Activated T-cell treated with anti-CD3 and anti-CD28 coated beads, Interleukin-2, amount 50 U/mL, for 24 hours (primary cell): ENCODE results near the gene ZSCAN22.
"Not testable (repeated sequence)": the region's sequence is repeated elsewhere in the genome, so short reads cannot be mapped to it uniquely, and the experiment has no call there.

Source experiments
- DNase-seq: peaks from one replicate; pipeline ENCODE4 v3.0.0-alpha.2; 2020
- H3K27ac Mint-ChIP-seq: 2 replicates; pipeline ENCODE4 v1.8.0; 2020; ENCODE audit warnings: mild to moderate bottlenecking, mixed read lengths
- H3K27me3 Mint-ChIP-seq: 2 replicates; pipeline ENCODE4 v1.8.0; 2020; ENCODE audit warnings: mixed read lengths
- H3K36me3 Mint-ChIP-seq: 2 replicates; pipeline ENCODE4 v1.8.0; 2020; ENCODE audit warnings: low read depth, mixed read lengths
- H3K4me1 Mint-ChIP-seq: 2 replicates; pipeline ENCODE4 v1.8.0; 2020; ENCODE audit warnings: low read depth, mixed read lengths
- H3K4me3 Mint-ChIP-seq: 2 replicates; pipeline ENCODE4 v1.8.0; 2020; ENCODE audit warnings: mild to moderate bottlenecking, moderate library complexity, mixed read lengths
- H3K9me3 Mint-ChIP-seq: 2 replicates; pipeline ENCODE4 v1.8.0; 2020; ENCODE audit warnings: mixed read lengths

ZSCAN22 gene

DNA sequence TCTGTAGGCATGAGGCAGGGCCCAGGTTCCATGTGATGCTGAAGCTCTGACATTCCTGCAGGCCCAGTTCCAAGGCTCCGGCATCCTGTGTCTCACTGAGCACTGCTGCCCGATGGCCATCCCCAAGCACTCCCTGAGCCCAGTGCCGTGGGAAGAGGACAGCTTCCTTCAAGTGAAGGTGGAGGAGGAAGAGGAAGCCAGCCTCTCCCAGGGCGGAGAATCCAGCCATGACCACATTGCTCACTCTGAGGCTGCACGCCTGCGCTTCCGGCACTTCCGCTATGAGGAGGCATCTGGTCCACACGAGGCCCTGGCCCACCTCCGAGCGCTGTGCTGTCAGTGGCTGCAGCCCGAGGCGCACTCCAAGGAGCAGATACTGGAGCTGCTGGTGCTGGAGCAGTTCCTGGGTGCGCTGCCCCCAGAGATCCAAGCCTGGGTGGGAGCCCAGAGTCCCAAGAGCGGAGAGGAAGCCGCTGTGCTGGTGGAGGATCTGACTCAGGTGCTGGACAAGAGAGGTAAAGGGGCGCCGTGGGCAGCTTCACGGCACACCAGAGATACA is 8.0 kb downstream of the ZSCAN22 start:
- H3K4me3 Mint-ChIP-seq: no peak overlapping the region
- no peaks in the 10 kb centered on the region for H3K27me3 Mint-ChIP-seq
- peaks cover 4% of the 10 kb centered on the region for H3K4me1 Mint-ChIP-seq
- peaks cover 58% of the 10 kb centered on the region for H3K36me3 Mint-ChIP-seq
- DNase-seq: no peak
- no peak overlapping the region for H3K27ac Mint-ChIP-seq
- H3K9me3 Mint-ChIP-seq: no peaks in the 10 kb centered on the region

DNA sequence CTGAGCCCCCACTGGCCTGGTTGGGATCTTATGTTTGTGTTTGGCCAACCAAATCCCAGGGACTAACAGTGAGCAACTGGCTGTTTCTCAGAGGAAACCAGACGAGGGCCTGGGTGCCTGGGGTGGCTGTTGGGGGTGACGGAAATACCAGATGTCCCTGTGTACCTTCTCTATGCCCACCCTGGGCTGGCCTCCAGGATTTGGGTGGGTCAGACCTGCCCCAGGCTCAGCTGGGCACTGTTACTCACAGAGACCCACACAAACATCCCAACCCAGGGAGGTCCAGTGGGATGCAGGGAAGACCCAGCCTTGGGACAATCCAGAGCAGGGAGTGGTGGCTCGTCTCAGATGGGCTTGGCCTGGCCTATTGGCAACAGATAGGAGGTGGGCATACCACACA is 8.8 kb downstream of the ZSCAN22 start:
- Mint-ChIP-seq H3K4me1 (peaks cover 7% of the 10 kb centered on the region), H3K27ac (no peak overlapping the region), H3K9me3 (no peaks in the 10 kb centered on the region), H3K36me3 (peaks cover 63% of the 10 kb centered on the region), H3K27me3 (no peaks in the 10 kb centered on the region), H3K4me3 (no peak overlapping the region)
- no peak for DNase-seq

DNA sequence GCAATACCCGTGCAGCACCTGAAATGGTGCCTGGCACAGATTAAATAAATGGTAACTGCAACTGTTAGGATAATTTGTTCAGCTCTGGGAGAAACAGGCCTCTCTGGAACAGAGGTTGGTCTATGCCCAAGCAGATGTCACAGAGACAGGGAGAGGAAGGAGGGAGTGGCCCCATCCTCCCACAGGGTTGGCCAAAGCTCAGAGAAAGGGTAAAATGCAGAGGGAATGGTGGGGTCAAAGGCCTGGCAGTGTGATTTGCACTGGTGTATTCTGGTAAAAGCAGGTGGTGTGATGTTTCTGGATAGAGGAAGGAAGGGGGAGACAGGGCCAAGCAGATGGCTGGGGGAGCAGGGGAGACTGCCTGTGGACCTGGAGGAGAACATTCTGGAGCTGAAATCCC is 9.4 kb downstream of the ZSCAN22 start:
- H3K27me3 Mint-ChIP-seq: no peaks in the 10 kb centered on the region
- peaks cover 69% of the 10 kb centered on the region for H3K36me3 Mint-ChIP-seq
- H3K27ac Mint-ChIP-seq: no peak overlapping the region
- H3K4me3 Mint-ChIP-seq: no peak overlapping the region
- peaks cover 7% of the 10 kb centered on the region for H3K4me1 Mint-ChIP-seq
- DNase-seq: no peak
- no peaks in the 10 kb centered on the region for H3K9me3 Mint-ChIP-seq

DNA sequence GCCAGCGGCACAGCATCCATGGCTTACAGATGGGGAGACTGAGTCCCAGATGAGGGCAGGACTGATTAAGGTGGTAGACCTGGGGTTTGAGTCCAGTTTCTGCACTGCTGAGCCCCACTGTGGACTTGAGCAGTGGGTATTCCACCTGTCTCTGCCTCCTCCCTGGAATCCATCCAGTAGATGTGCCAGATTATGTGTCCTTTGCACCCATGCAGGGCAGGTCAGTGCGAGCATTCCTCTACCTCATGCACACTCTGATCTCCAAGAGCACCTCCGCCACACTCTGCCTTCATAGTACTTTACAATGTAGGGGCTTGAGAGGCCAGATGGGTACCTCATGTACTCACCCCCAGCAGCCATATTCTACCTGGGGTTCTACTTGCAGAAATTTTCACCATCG is 10.0 kb downstream of the ZSCAN22 start:
- no peak for DNase-seq
- no peaks in the 10 kb centered on the region for H3K9me3 Mint-ChIP-seq
- H3K27me3 Mint-ChIP-seq: no peaks in the 10 kb centered on the region
- peaks cover 73% of the 10 kb centered on the region for H3K36me3 Mint-ChIP-seq
- H3K4me1 Mint-ChIP-seq: peaks cover 7% of the 10 kb centered on the region
- H3K27ac Mint-ChIP-seq: no peak overlapping the region
- no peak overlapping the region for H3K4me3 Mint-ChIP-seq

DNA sequence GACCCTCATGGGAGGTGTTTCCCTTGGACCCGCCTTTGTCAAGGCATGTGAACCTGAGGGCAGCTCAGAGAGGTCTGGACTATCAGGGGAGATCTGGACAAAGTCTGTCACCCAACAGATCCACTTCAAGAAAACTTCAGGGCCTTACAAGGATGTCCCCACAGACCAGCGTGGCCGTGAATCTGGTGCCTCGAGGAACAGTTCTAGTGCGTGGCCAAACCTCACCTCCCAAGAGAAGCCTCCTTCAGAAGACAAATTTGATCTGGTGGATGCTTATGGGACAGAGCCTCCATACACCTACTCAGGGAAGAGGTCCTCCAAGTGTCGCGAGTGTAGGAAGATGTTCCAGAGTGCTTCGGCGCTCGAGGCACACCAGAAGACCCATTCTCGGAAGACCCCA is 11.5 kb downstream of the ZSCAN22 start:
- Mint-ChIP-seq H3K27ac (no peak overlapping the region), H3K36me3 (peaks cover 76% of the 10 kb centered on the region), H3K4me3 (no peak overlapping the region), H3K9me3 (no peaks in the 10 kb centered on the region), H3K27me3 (no peaks in the 10 kb centered on the region), H3K4me1 (peaks cover 6% of the 10 kb centered on the region)
- no peak for DNase-seq

DNA sequence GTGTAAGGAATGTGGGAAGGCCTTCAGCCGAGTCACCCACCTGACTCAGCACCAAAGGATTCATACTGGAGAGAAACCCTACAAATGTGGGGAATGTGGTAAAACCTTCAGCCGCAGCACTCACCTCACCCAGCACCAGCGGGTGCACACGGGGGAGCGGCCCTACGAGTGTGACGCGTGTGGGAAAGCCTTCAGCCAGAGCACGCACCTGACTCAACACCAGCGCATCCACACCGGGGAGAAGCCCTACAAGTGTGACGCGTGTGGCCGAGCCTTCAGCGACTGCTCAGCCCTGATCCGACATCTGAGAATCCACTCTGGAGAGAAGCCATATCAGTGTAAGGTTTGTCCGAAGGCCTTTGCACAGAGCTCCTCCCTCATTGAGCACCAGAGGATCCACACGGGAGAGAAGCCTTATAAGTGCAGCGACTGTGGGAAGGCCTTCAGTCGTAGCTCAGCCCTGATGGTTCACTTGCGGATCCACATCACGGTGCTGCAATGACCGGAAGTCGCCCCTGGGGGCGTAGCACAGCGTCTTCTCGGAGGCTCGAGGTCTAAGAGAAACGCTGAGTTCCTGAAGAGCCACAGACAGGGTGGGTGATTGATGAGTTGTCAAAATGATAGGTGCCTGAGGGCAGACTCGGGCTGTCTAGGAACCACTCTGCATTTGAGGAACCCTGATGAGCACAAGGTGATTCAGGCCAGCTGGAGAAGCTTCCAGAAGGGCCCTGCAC is 12.2 kb downstream of the ZSCAN22 start:
- no peak for DNase-seq

DNA sequence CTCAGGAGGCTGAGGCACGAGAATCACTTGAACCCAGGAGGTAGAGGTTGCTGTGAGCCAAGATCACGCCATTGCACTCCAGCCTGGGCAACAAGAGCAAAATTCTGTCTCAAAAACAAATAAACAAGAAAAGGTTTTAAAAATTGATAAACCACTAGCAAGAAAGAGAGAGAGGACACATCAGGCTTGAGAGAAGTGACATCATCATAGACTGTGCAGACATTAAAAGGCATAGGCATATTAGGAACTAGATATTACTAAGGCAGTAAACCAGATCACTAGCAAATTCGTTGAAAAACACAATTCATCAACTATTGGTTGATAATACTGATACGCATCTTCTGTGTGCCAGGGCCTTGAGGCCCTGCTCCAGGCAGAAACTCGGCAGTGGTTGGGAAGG is 18.8 kb downstream of the ZSCAN22 start:
- no peaks in the 10 kb centered on the region for H3K9me3 Mint-ChIP-seq
- no peak overlapping the region for H3K27ac Mint-ChIP-seq
- H3K4me3 Mint-ChIP-seq: peak overlapping the region; percentile 94
- H3K27me3 Mint-ChIP-seq: peaks cover 3% of the 10 kb centered on the region
- H3K36me3 Mint-ChIP-seq: peaks cover 29% of the 10 kb centered on the region
- peaks cover 28% of the 10 kb centered on the region for H3K4me1 Mint-ChIP-seq
- no peak for DNase-seq

More for the DNA sequence above, 12.2 kb downstream of the ZSCAN22 start:
- Mint-ChIP-seq H3K4me3 (no peak overlapping the region), H3K27me3 (no peaks in the 10 kb centered on the region), H3K27ac (no peak overlapping the region), H3K36me3 (peaks cover 76% of the 10 kb centered on the region), H3K4me1 (peaks cover 6% of the 10 kb centered on the region), H3K9me3 (no peaks in the 10 kb centered on the region)

DNA sequence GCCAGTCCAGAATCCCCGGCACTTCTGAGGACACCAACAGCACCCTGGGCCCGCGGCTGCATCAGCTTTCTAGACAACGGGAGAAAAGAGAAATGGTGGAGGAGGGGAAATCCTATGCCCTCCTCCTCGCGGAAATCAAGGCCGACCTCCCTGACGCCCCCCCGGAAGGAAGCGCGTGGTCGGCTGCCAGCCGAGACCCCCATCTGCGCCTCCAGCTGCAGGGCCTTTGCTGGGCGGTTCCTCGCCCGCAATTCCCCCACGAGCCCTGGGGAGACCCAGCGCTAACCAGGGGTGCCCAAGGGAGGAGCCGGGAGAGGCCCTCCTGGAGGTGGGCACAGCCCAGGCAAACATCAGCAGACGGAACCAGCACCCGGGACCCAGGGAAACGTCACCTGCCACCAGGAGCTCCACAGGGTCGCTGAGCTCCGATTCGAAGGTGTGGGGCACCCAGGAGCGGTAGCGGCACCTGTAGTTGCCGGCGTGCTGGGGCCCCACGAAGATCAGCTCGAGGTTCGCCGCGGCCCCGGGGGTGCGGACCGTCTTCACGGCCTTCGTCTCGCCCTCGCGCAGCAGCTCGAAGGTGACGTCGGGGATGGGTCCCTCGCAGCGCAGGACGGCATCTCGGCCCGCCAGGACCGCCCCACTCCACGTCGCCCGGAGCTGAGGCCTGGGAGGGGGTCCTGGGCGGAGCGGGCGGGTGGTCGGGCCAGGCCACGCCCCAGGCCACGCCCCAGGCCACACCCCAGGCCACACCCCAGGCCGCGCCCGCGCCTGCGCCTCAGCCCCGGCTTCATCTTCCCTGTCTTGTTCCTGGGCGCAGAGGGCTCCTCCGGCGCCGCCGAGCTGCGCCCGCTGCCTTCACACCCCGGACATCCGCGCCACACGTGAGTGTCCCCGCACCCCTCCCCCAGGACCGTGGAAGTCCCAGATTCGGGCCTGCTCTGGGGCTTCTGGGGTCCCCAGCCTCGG is 20.5 kb downstream of the ZSCAN22 start:
- no peaks in the 10 kb centered on the region for H3K9me3 Mint-ChIP-seq
- peak overlapping the region; percentile 94 for H3K4me3 Mint-ChIP-seq
- H3K27ac Mint-ChIP-seq: peak overlapping the region; percentile 90
- peaks cover 30% of the 10 kb centered on the region for H3K4me1 Mint-ChIP-seq
- peaks cover 28% of the 10 kb centered on the region for H3K36me3 Mint-ChIP-seq
- peaks cover 3% of the 10 kb centered on the region for H3K27me3 Mint-ChIP-seq
- DNase-seq: peak; percentile 83

DNA sequence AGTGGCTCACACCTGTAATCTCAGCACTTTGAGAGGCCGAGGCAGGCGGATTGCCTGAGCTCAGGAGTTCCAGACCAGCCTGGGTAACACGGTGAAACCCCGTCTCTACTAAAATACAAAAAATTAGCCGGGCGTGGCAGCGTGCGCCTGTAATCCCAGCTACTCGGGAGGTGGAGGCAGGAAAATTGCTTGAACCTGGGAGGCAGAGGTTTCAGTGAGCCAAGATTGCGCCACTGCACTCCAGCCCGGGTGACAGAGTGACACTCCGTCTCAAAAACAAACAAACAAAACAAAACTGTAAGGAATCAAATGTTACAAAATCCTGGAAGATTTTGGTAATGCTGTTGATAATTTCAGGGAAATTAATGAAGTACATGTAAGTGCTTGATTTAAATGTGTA is 21.3 kb downstream of the ZSCAN22 start:
- Mint-ChIP-seq H3K36me3 (peaks cover 24% of the 10 kb centered on the region), H3K4me3 (peak overlapping the region; percentile 94), H3K4me1 (peaks cover 30% of the 10 kb centered on the region), H3K27ac (peak overlapping the region; percentile 90)
- not testable (repeated sequence) for H3K9me3 Mint-ChIP-seq, DNase-seq, H3K27me3 Mint-ChIP-seq

DNA sequence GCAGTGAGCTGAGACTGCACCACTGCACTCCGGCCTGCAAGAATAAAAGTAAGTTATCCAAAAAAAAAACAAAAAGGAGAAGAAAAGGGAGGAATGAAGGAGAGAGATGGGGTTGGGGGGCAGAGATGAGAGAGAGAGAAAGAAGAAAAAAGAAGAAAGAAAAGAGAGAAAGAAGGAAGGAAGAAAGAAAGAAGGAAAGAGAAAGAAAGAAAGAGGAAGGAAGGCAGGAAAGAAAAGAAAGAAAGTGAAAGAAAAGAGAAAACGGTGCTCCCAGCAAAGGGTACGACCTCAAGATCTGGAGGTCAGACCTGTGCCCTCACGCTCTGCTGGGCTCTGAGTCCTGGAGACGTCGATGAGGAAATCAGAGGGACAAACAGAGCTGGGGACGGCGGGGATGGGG is 22.8 kb downstream of the ZSCAN22 start:
- Mint-ChIP-seq H3K9me3 (no peaks in the 10 kb centered on the region), H3K27me3 (peaks cover 3% of the 10 kb centered on the region), H3K4me3 (peak overlapping the region; percentile 47), H3K4me1 (peaks cover 30% of the 10 kb centered on the region), H3K36me3 (peaks cover 24% of the 10 kb centered on the region), H3K27ac (no peak overlapping the region)
- no peak for DNase-seq

DNA sequence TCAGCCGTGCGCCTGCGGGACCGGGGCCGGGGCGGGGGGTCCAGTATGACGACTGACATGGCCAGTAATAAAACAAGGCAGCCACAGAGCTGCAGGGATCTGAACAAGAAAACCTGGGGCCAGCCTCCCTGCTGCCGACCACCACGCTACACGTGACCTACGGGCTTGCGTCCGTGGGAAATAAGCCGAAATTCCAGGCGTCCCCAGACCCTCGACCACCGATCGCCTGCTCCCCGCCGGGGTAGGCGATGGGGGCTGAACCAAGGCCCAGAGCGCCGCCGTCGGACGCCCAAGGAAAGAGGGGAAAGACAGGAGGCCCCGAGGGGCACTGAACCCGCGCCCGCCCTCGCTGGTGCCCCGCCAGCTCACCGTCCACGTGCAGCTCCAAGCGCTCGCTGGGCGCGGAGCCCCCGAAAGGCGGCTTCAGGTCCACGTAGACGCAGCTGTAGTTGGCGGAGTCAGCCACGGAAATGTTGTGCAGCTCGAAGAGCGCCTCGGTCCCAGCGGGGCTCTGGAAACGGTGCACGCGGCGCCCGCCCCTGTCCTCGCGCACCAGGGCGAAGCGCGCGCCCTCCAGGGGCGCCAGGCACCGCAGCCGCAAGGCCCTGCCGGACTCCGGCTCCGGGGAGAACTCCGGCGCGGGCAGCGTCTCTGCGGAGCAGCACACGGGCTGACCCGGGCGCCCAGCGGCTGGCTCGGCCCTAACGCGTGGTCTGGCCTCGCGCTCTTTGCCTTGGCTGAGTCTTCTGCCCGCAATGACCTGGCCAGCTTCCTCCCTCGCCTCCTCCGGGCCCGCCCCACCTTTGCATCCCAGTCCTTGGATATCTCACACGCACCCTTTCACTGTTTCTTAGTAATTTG is 23.4 kb downstream of the ZSCAN22 start:
- no peaks in the 10 kb centered on the region for H3K9me3 Mint-ChIP-seq
- no peak overlapping the region for H3K27ac Mint-ChIP-seq
- DNase-seq: no peak
- peaks cover 32% of the 10 kb centered on the region for H3K4me1 Mint-ChIP-seq
- peaks cover 3% of the 10 kb centered on the region for H3K27me3 Mint-ChIP-seq
- H3K4me3 Mint-ChIP-seq: no peak overlapping the region
- peaks cover 24% of the 10 kb centered on the region for H3K36me3 Mint-ChIP-seq

DNA sequence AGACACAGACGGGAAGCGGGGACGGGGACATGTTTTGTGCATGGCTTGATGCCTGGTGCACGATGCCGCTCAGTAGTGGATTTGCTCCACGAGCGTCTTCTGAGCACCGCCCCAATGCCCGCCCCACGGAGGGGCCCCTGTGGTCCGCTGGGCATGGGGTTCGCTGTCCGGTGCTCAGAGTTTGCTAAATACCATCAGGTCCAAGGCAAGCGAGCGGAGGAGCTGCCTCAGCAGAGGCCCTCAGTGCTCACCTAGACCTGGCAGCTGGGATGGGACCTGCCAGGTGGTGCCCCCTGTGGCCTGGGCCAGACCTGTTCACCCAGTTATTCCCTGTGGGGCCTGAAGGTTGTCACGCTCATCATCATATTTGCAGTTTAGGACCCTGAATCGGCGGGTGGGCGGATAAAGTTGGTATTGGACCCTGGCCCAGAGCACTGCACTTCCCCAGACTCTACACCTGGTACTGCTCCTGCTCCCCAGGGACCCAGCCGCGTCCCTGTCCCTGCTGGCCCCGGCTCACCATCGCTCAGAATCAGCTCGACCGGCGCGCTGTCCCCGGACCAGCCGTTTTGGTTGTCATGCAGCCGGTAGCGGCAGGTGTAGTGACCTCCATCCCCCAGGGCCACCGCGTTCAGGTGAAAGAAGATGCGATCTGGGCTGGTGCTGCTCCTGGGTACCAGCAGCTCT is 24.2 kb downstream of the ZSCAN22 start:
- H3K4me3 Mint-ChIP-seq: no peak overlapping the region
- no peak for DNase-seq
- H3K4me1 Mint-ChIP-seq: peaks cover 31% of the 10 kb centered on the region
- no peaks in the 10 kb centered on the region for H3K9me3 Mint-ChIP-seq
- H3K27me3 Mint-ChIP-seq: peaks cover 7% of the 10 kb centered on the region
- H3K27ac Mint-ChIP-seq: no peak overlapping the region
- H3K36me3 Mint-ChIP-seq: peaks cover 24% of the 10 kb centered on the region

DNA sequence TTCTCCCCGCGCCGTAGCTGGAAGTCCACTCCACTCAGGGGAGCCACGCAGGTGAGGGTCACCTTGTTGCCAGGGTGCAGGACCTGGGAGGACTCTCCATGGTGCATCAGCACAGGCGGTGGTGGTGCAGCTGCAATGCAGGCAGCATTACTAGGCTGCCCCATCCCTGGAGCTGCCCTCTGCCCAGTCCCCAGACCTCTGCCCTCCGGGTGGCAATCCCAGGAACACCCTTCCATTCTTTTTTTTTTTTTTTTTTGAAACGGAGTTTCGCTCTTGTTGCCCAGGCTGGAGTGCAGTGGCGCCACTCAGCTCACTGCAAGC is 24.7 kb downstream of the ZSCAN22 start:
- Mint-ChIP-seq H3K4me1 (peaks cover 35% of the 10 kb centered on the region), H3K9me3 (no peaks in the 10 kb centered on the region), H3K36me3 (peaks cover 24% of the 10 kb centered on the region), H3K4me3 (no peak overlapping the region), H3K27me3 (peaks cover 7% of the 10 kb centered on the region), H3K27ac (no peak overlapping the region)
- no peak for DNase-seq
